Hepatocyte (in vitro differentiated cells): ENCODE results near the gene ZBTB37. TPM values are rescaled to one million over a fixed set of nuclear protein-coding genes. Genes with fewer than 3 reads are reported as not detected.

Experiments used
- DNase-seq: peaks from one replicate; pipeline ENCODE4 v3.0.0-alpha.2; 2016; ENCODE audit warnings: low spot score
- H2AFZ ChIP-seq: fragments of 200-600 bp; sonication (generic); 2 replicates; pipeline ENCODE4 v1.6.0; 2016; ENCODE audit warnings: antibody characterized with exemption, mild to moderate bottlenecking
- H3K27ac ChIP-seq: fragments of 200-600 bp; sonication (generic); 2 replicates; pipeline ENCODE4 v1.5.1; 2016; ENCODE audit warnings: mild to moderate bottlenecking
- H3K27me3 ChIP-seq: fragments of 200-600 bp; sonication (generic); 2 replicates; pipeline ENCODE4 v1.6.1; 2016
- H3K36me3 ChIP-seq: fragments of 200-600 bp; sonication (generic); replicated peaks from 2 replicates; pipeline ENCODE4 v1.5.1; 2016; ENCODE audit warnings: low read depth; ENCODE audit not compliant: insufficient read depth
- H3K4me1 ChIP-seq: fragments of 200-600 bp; sonication (generic); 2 replicates; pipeline ENCODE4 v1.5.1; 2016; ENCODE audit warnings: mild to moderate bottlenecking, moderate library complexity; ENCODE audit not compliant: insufficient read depth
- H3K4me2 ChIP-seq: fragments of 200-600 bp; sonication (generic); 2 replicates; pipeline ENCODE4 v1.6.0; 2016
- H3K4me3 ChIP-seq: fragments of 200-600 bp; sonication (generic); 2 replicates; pipeline ENCODE4 v1.5.1; 2016; ENCODE audit warnings: mild to moderate bottlenecking
- H3K79me2 ChIP-seq: fragments of 200-600 bp; sonication (generic); 2 replicates; pipeline ENCODE4 v1.6.0; 2017; ENCODE audit warnings: mild to moderate bottlenecking
- H3K9me2 ChIP-seq: fragments of 200-600 bp; sonication (generic); replicated peaks from 2 replicates; pipeline ENCODE4 v1.6.0; 2017; ENCODE audit warnings: mild to moderate bottlenecking; ENCODE audit not compliant: insufficient read depth
- H3K9me3 ChIP-seq: fragments of 200-600 bp; sonication (generic); 2 replicates; pipeline ENCODE4 v1.5.1; 2016; ENCODE audit warnings: low read depth, mild to moderate bottlenecking
- H4K20me1 ChIP-seq: fragments of 200-600 bp; sonication (generic); 2 replicates; pipeline ENCODE4 v1.6.0; 2016; ENCODE audit warnings: mild to moderate bottlenecking; ENCODE audit not compliant: insufficient read depth, poor library complexity, severe bottlenecking
- EZH2 ChIP-seq: fragments of 200-600 bp; sonication (generic); IDR thresholded peaks from 2 replicates; pipeline ENCODE4 v1.6.1; 2016; ENCODE audit warnings: antibody characterized with exemption, mild to moderate bottlenecking, borderline replicate concordance
- EZH2phosphoT487 ChIP-seq: fragments of 200-600 bp; sonication (generic); IDR thresholded peaks from one replicate; pipeline ENCODE4 v1.6.1; 2018; ENCODE audit warnings: antibody characterized with exemption, mild to moderate bottlenecking, low read depth, moderate library complexity; ENCODE audit not compliant: unreplicated experiment, severe bottlenecking
- WGBS: methylation state at CpG from one replicate; pipeline ENCODE4 v1.1.6; 2016; ENCODE audit warnings: low lambda C conversion rate; ENCODE audit errors: missing lambda C conversion rate; 5-methylcytosine and 5-hydroxymethylcytosine counted together
- polyA plus RNA-seq: library from polyadenylated mRNA; unstranded; fragments of >200 nt; fragmentation: Nextera tagmentation; extraction: Ambion mirVana; gene quantifications from 2 replicates; pipeline ENCODE4 v1.2.1, GENCODE V29; 2016
- total RNA-seq: library from RNA; depleted of rRNA; stranded (reverse); fragments of >200 nt; gene quantifications from 2 replicates; pipeline ENCODE4 v1.2.3, GENCODE V29; 2014
- TF ChIP-seq, protein P1 (sequence below): fragments of 200-600 bp; sonication (generic); IDR thresholded peaks from 2 replicates; pipeline ENCODE4 v1.5.1; 2016; ENCODE audit warnings: antibody characterized with exemption, mild to moderate bottlenecking; ENCODE audit not compliant: poor library complexity

ZBTB37 gene
- total and polyA plus RNA-seq, 2 experiments from 2014 or later, result 0.99 to 9.3 TPM

DNA sequence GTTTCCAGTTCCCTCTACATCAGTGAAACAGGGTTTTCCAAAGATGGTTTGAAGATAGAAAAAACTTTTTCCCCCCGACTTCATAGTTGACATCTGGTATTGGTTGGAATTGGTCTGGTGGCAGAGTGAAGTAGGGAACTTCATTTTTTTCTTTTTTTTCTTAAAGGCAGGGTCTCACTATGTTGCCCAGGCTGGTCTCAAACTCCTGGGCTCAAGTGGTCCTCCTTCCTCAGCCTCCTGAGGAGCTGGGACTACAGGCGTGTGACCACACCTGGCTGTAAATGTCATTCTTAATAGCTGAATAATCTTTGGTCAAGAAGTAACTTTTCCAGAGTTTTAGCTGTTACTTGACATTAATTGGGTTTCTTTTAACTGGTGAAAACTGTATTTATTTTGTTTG lies 21.7 kb downstream of the ZBTB37 start:
- TF ChIP-seq EZH2, result no peak
- 96% methylated on average over 2 of the region's 2 CpGs for WGBS

DNA sequence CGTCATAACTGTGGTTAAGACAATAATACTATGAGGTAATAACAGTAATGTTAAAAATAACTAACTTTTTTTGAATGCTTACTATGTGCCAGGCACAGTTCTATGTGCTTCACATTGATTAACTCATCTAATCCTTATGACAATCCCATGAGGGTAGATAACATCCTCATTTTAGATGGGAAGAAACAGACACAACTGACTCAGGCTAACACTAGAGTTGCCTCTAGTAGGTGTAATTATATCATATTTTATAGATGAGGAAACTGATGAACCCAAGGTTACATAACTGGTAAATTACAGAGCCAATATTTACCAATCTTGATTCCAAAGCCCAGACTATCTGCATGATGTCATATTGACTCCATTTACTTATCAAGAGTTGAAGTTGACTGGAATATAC lies 25.4 kb downstream of the ZBTB37 start:
- H4K20me1 ChIP-seq, result no peaks in the 10 kb centered on the region
- H3K36me3 ChIP-seq, result no peaks in the 10 kb centered on the region
- no peak overlapping the region for H3K4me2 ChIP-seq
- no peak overlapping the region for H2AFZ ChIP-seq
- H3K9me3 ChIP-seq, result no peaks in the 10 kb centered on the region
- H3K9me2 ChIP-seq, result no peaks in the 10 kb centered on the region
- TF ChIP-seq EZH2phosphoT487 (no peak), EZH2 (no peak)
- TF ChIP-seq, protein P1, sequence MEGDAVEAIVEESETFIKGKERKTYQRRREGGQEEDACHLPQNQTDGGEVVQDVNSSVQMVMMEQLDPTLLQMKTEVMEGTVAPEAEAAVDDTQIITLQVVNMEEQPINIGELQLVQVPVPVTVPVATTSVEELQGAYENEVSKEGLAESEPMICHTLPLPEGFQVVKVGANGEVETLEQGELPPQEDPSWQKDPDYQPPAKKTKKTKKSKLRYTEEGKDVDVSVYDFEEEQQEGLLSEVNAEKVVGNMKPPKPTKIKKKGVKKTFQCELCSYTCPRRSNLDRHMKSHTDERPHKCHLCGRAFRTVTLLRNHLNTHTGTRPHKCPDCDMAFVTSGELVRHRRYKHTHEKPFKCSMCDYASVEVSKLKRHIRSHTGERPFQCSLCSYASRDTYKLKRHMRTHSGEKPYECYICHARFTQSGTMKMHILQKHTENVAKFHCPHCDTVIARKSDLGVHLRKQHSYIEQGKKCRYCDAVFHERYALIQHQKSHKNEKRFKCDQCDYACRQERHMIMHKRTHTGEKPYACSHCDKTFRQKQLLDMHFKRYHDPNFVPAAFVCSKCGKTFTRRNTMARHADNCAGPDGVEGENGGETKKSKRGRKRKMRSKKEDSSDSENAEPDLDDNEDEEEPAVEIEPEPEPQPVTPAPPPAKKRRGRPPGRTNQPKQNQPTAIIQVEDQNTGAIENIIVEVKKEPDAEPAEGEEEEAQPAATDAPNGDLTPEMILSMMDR, result no peak
- no peak for DNase-seq
- H3K27me3 ChIP-seq, result no peaks in the 10 kb centered on the region
- 80% methylated on average over 1 of the region's 1 CpG for whole genome bisulfite sequencing
- H3K79me2 ChIP-seq, result no peaks in the 10 kb centered on the region
- no peak overlapping the region for H3K4me3 ChIP-seq
- no peaks in the 10 kb centered on the region for H3K4me1 ChIP-seq
- H3K27ac ChIP-seq, result no peak overlapping the region

More for the DNA sequence above, 21.7 kb downstream of the ZBTB37 start:
- Histone ChIP-seq H2AFZ (no peak overlapping the region), H3K4me2 (no peak overlapping the region), H4K20me1 (no peaks in the 10 kb centered on the region), H3K27ac (no peak overlapping the region), H3K79me2 (no peaks in the 10 kb centered on the region), H3K4me1 (no peaks in the 10 kb centered on the region), H3K27me3 (no peaks in the 10 kb centered on the region), H3K9me3 (no peaks in the 10 kb centered on the region), H3K9me2 (no peaks in the 10 kb centered on the region), H3K4me3 (no peak overlapping the region), H3K36me3 (no peaks in the 10 kb centered on the region)
- no peak for DNase-seq

DNA sequence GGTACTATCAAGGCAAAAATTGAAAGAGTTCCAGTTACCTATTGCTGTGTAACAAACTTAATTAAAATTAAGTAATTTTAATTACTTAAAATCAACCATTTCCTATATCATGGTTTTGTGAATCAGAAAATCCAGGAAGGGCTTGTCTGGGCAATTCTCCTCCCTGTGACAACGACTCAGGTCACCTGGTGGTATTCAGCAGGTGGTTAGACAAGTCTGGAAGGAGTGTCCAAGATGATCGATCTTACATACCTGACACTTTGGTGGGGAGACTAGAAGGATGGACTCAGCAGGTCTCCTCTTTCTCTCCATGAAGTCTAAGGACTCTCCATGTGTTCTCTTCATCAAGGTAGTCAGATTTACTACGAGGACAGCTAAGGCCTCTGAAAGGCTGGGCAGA lies 26.0 kb downstream of the ZBTB37 start:
- H2AFZ ChIP-seq, result no peak overlapping the region
- WGBS, result 70% methylated on average over 3 of the region's 3 CpGs
- H4K20me1 ChIP-seq, result no peaks in the 10 kb centered on the region
- H3K27ac ChIP-seq, result no peak overlapping the region
- H3K27me3 ChIP-seq, result no peaks in the 10 kb centered on the region
- H3K36me3 ChIP-seq, result no peaks in the 10 kb centered on the region
- no peak for TF ChIP-seq EZH2
- TF ChIP-seq, protein P1, result no peak
- TF ChIP-seq EZH2phosphoT487, result no peak
- DNase-seq, result no peak
- H3K79me2 ChIP-seq, result no peaks in the 10 kb centered on the region
- no peaks in the 10 kb centered on the region for H3K9me2 ChIP-seq
- H3K4me3 ChIP-seq, result no peak overlapping the region
- H3K4me1 ChIP-seq, result no peaks in the 10 kb centered on the region
- H3K4me2 ChIP-seq, result no peak overlapping the region
- no peaks in the 10 kb centered on the region for H3K9me3 ChIP-seq

DNA sequence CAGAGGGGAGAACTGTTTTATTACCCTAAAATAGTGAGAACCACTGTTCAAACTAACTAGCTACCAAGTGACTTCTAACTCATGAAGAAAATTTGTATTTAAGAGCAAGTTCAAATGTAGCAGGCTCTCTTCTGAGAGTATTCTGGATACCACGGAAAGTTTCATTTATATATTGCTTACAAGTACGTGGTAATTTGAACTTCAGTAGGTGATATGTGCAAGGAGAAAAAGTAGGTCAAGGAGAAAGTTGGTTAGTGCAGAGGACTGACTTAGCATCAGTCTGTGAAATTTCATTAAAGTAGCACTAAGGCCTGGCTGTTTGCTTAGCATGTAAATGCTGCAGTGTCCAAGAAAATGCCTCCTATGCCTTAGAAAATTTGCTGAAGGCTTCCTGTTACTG lies 32.2 kb downstream of the ZBTB37 start:
- H3K36me3 ChIP-seq, result no peaks in the 10 kb centered on the region
- H3K4me2 ChIP-seq, result no peak overlapping the region
- 91% methylated on average over 2 of the region's 2 CpGs for WGBS
- no peak for TF ChIP-seq EZH2
- TF ChIP-seq, protein P1, result no peak
- TF ChIP-seq EZH2phosphoT487, result no peak
- no peak overlapping the region for H3K4me3 ChIP-seq
- no peaks in the 10 kb centered on the region for H3K9me3 ChIP-seq
- no peak overlapping the region for H2AFZ ChIP-seq
- no peak overlapping the region for H3K27ac ChIP-seq
- H3K9me2 ChIP-seq, result no peaks in the 10 kb centered on the region
- H3K79me2 ChIP-seq, result no peaks in the 10 kb centered on the region
- no peak for DNase-seq
- H3K27me3 ChIP-seq, result no peaks in the 10 kb centered on the region
- no peaks in the 10 kb centered on the region for H3K4me1 ChIP-seq
- H4K20me1 ChIP-seq, result no peaks in the 10 kb centered on the region
